ENCODE data around the gene CAP2.

GRCh38 chr6:17390276-17390675 lies 3.1 kb upstream of the CAP2 start:
- TF ChIP-seq CSDC2 (CRISPR knock-in tag; IDR thresholded peaks at IDR 0.05) (no peak), PATZ1 (CRISPR knock-in tag; IDR thresholded peaks at IDR 0.05; ENCODE audit: borderline replicate concordance) (no peak), ZC3H10 (CRISPR knock-in tag; IDR thresholded peaks at IDR 0.05) (no peak), GLIS3 (CRISPR knock-in tag; IDR thresholded peaks at IDR 0.05) (no peak), OSR1 (CRISPR knock-in tag; IDR thresholded peaks at IDR 0.05) (no peak), CREB5 (CRISPR knock-in tag; IDR thresholded peaks at IDR 0.05; ENCODE audit: low read depth) (no peak), ZFP30 (CRISPR knock-in tag; IDR thresholded peaks at IDR 0.05) (no peak), RARB (CRISPR knock-in tag; IDR thresholded peaks at IDR 0.05) (no peak), TOX (CRISPR knock-in tag; IDR thresholded peaks at IDR 0.05; ENCODE audit: borderline replicate concordance) (no peak), ARNTL (CRISPR knock-in tag; IDR thresholded peaks at IDR 0.05; ENCODE audit: borderline replicate concordance, low read depth) (no peak), ZNF565 (CRISPR knock-in tag; conservative IDR thresholded peaks at IDR 0.05; ENCODE audit: low read depth) (no peak)
